ENCODE results near the gene PPM1E.

Gene PPM1E

GRCh38 chr17:58918072-58918471, 162.4 kb downstream of the PPM1E start:
- no peak overlapping the region for H3K4me3 ChIP-seq (ENCODE audit: low read depth, low read length)

GRCh38 chr17:58918884-58919283, 163.2 kb downstream of the PPM1E start:
- no peak overlapping the region for H3K4me3 ChIP-seq (ENCODE audit: low read depth, low read length)
- TF ChIP-seq POLR2A (IDR thresholded peaks at IDR 0.05; ENCODE audit: extremely low read depth, insufficient read length), result no peak
- no peak for TF ChIP-seq MAX (IDR thresholded peaks at IDR 0.05; ENCODE audit: low read depth, low read length)
- TF ChIP-seq CTCF (IDR thresholded peaks at IDR 0.05; ENCODE audit: low read depth, low read length), result no peak
- no peak for TF ChIP-seq MYC (IDR thresholded peaks at IDR 0.05; ENCODE audit: low read depth, low read length)
- DNase-seq (ENCODE audit: low read depth), result no peak

More at GRCh38 chr17:58918072-58918471, 162.4 kb downstream of the PPM1E start:
- DNase-seq (ENCODE audit: low read depth), result no peak
- TF ChIP-seq POLR2A (IDR thresholded peaks at IDR 0.05; ENCODE audit: extremely low read depth, insufficient read length) (no peak), CTCF (IDR thresholded peaks at IDR 0.05; ENCODE audit: low read depth, low read length) (no peak), MYC (IDR thresholded peaks at IDR 0.05; ENCODE audit: low read depth, low read length) (no peak), MAX (IDR thresholded peaks at IDR 0.05; ENCODE audit: low read depth, low read length) (no peak)

- H3K4me3 ChIP-seq (ENCODE audit: low read depth, low read length), result no peak overlapping the region
- TF ChIP-seq POLR2A (IDR thresholded peaks at IDR 0.05; ENCODE audit: extremely low read depth, insufficient read length), result no peak
- no peak for TF ChIP-seq CTCF (IDR thresholded peaks at IDR 0.05; ENCODE audit: low read depth, low read length)
- no peak for TF ChIP-seq MAX (IDR thresholded peaks at IDR 0.05; ENCODE audit: low read depth, low read length)
- no peak for DNase-seq (ENCODE audit: low read depth)
These were observed 165.1 kb downstream of the PPM1E start for GRCh38 chr17:58920773-58921172.

- no peak for DNase-seq (ENCODE audit: low read depth)
- TF ChIP-seq MYC (IDR thresholded peaks at IDR 0.05; ENCODE audit: low read depth, low read length) (no peak), MAX (IDR thresholded peaks at IDR 0.05; ENCODE audit: low read depth, low read length) (no peak), POLR2A (IDR thresholded peaks at IDR 0.05; ENCODE audit: extremely low read depth, insufficient read length) (no peak), CTCF (IDR thresholded peaks at IDR 0.05; ENCODE audit: low read depth, low read length) (no peak)
- H3K4me3 ChIP-seq (ENCODE audit: low read depth, low read length), result no peak overlapping the region
These were observed 177.3 kb downstream of the PPM1E start for GRCh38 chr17:58932956-58933355.

GRCh38 chr17:58936295-58936694, 180.6 kb downstream of the PPM1E start:
- DNase-seq (ENCODE audit: low read depth), result no peak
- no peak overlapping the region for H3K4me3 ChIP-seq (ENCODE audit: low read depth, low read length)
- TF ChIP-seq CTCF (IDR thresholded peaks at IDR 0.05; ENCODE audit: low read depth, low read length), result no peak
- no peak for TF ChIP-seq MAX (IDR thresholded peaks at IDR 0.05; ENCODE audit: low read depth, low read length)
- TF ChIP-seq MYC (IDR thresholded peaks at IDR 0.05; ENCODE audit: low read depth, low read length), result no peak
- TF ChIP-seq POLR2A (IDR thresholded peaks at IDR 0.05; ENCODE audit: extremely low read depth, insufficient read length), result no peak

GRCh38 chr17:58944166-58944565, 188.5 kb downstream of the PPM1E start:
- H3K4me3 ChIP-seq (ENCODE audit: low read depth, low read length), result no peak overlapping the region
- DNase-seq (ENCODE audit: low read depth), result no peak
- TF ChIP-seq CTCF (IDR thresholded peaks at IDR 0.05; ENCODE audit: low read depth, low read length) (no peak), MAX (IDR thresholded peaks at IDR 0.05; ENCODE audit: low read depth, low read length) (no peak), MYC (IDR thresholded peaks at IDR 0.05; ENCODE audit: low read depth, low read length) (no peak), POLR2A (IDR thresholded peaks at IDR 0.05; ENCODE audit: extremely low read depth, insufficient read length) (no peak)
